H1 (cell line): ENCODE data around the gene CPPED1. TPM values are rescaled to one million over a fixed set of nuclear protein-coding genes. Genes with fewer than 3 reads are reported as not detected.

ENCODE experiments used
- CTCF ChIA-PET: fragments of 300-600 bp; sonication (Branson Sonifier 250); formaldehyde crosslinking; loops from one replicate; lab custom pipeline; 2021; ENCODE audit not compliant: partially characterized antibody; lab: Charles Lee
- POLR2A ChIA-PET: fragments of 300-600 bp; sonication (Branson Sonifier 250); formaldehyde crosslinking; loops from one replicate; lab custom pipeline; 2021; ENCODE audit warnings: inconsistent platforms; ENCODE audit not compliant: partially characterized antibody; lab: Charles Lee
- DNase-seq, 2 experiments: peaks; one replicate each; pipeline versions ENCODE4 v3.0.0 to v3.0.0-alpha.2; 2010 to 2022; ENCODE audit warnings: low spot score in 2 of 2, low read depth in 1 of 2, mixed read lengths in 1 of 2
- FAIRE-seq: peaks from 2 replicates; lab custom pipeline; 2011; peaks lifted over from hg19 to GRCh38; lab: Jason Lieb, UNC
- H2AFZ ChIP-seq: 2 replicates; pipeline ENCODE4 v1.8.1; 2012; ENCODE audit warnings: low read length, inconsistent platforms
- H2AK5ac ChIP-seq: 2 replicates; pipeline ENCODE4 v1.6.1; 2013; ENCODE audit warnings: low read depth, low read length
- H2BK120ac ChIP-seq: replicated peaks from 2 replicates; pipeline ENCODE3; 2013; ENCODE audit warnings: low read depth, low read length, inconsistent platforms
- H2BK12ac ChIP-seq: 2 replicates; pipeline ENCODE4 v1.6.1; 2013; ENCODE audit warnings: low read depth, low read length
- H2BK15ac ChIP-seq: 2 replicates; pipeline ENCODE4 v1.6.1; 2013; ENCODE audit warnings: low read length
- H2BK20ac ChIP-seq: 2 replicates; pipeline ENCODE4 v1.6.1; 2013; ENCODE audit warnings: low read length
- H2BK5ac ChIP-seq: 2 replicates; pipeline ENCODE4 v1.6.1; 2013; ENCODE audit warnings: low read depth, low read length
- H3K14ac ChIP-seq: 2 replicates; pipeline ENCODE4 v1.6.1; 2013; ENCODE audit warnings: inconsistent platforms; ENCODE audit not compliant: insufficient read length
- H3K18ac ChIP-seq: 2 replicates; pipeline ENCODE4 v1.6.1; 2013; ENCODE audit warnings: low read length; ENCODE audit errors: extremely low read depth
- H3K23ac ChIP-seq: 2 replicates; pipeline ENCODE4 v1.6.1; 2013; ENCODE audit warnings: inconsistent platforms; ENCODE audit not compliant: insufficient read length
- H3K23me2 ChIP-seq: 2 replicates; pipeline ENCODE4 v1.6.1; 2013; ENCODE audit warnings: low read depth, low read length
- H3K27ac ChIP-seq: 2 replicates; pipeline ENCODE4 v1.6.1; 2011; ENCODE audit warnings: low read depth, low read length, inconsistent platforms
- H3K27me3 ChIP-seq, 4 experiments: replicated peaks in 1 of 4; 1 replicate in 1 of 4; 2 replicates in 3 of 4; pipeline versions ENCODE4 v1.6.1 to v1.8.1; 2011 to 2013; ENCODE audit warnings: low read length in 3 of 4, mild to moderate bottlenecking in 3 of 4, inconsistent platforms in 2 of 4, mixed read lengths in 2 of 4, moderate library complexity in 1 of 4; ENCODE audit not compliant: control insufficient read depth in 3 of 4, insufficient read depth in 3 of 4; ENCODE audit errors: extremely low read depth in 1 of 4
- H3K36me3 ChIP-seq, 4 experiments: 2 replicates each; pipeline versions ENCODE4 v1.6.1 to v1.8.1; 2011 to 2013; ENCODE audit warnings: mild to moderate bottlenecking in 4 of 4, low read length in 3 of 4, moderate library complexity in 2 of 4, control low read depth in 1 of 4, inconsistent platforms in 1 of 4; ENCODE audit not compliant: insufficient read depth in 4 of 4, control insufficient read depth in 2 of 4
- H3K4ac ChIP-seq: replicated peaks from 2 replicates; pipeline ENCODE3; 2013; ENCODE audit warnings: low read length, low read depth, mixed read lengths, inconsistent platforms; ENCODE audit not compliant: insufficient read length
- H3K4me1 ChIP-seq, 4 experiments: replicated peaks in 1 of 4; 1 replicate in 1 of 4; 2 replicates in 3 of 4; pipeline versions ENCODE4 v1.6.1 to v1.8.1; 2011 to 2013; ENCODE audit warnings: low read length in 3 of 4, inconsistent platforms in 2 of 4, mixed read lengths in 1 of 4; ENCODE audit not compliant: insufficient read depth in 4 of 4, control insufficient read depth in 3 of 4
- H3K4me2 ChIP-seq, 2 experiments: 2 replicates each; pipeline versions ENCODE4 v1.6.1 to v1.8.1; 2011 to 2013; ENCODE audit warnings: low read depth in 2 of 2, low read length in 2 of 2, control low read depth in 1 of 2, inconsistent platforms in 1 of 2, mild to moderate bottlenecking in 1 of 2; ENCODE audit not compliant: insufficient read depth in 1 of 2
- H3K4me3 ChIP-seq, 4 experiments: fragments of 200-600, 300-600 bp in 1 of 4; sonication (generic), shearing (Covaris generic), sonication (Bioruptor Twin) in 1 of 4; 2 replicates each; pipeline versions ENCODE4 v1.5.1 to v1.8.1; 2011 to 2016; ENCODE audit warnings: low read length in 4 of 4, low read depth in 3 of 4, control low read depth in 2 of 4, inconsistent platforms in 2 of 4, mild to moderate bottlenecking in 2 of 4, mixed read lengths in 1 of 4, moderate library complexity in 1 of 4; ENCODE audit not compliant: insufficient read depth in 2 of 4; ENCODE audit errors: extremely low read depth in 1 of 4
- H3K56ac ChIP-seq: replicated peaks from 2 replicates; pipeline ENCODE3; 2013; ENCODE audit warnings: low read depth, mild to moderate bottlenecking, mixed read lengths, low read length, inconsistent platforms; ENCODE audit not compliant: insufficient read length
- H3K79me1 ChIP-seq: 2 replicates; pipeline ENCODE4 v1.6.1; 2013; ENCODE audit warnings: low read depth, low read length, control low read depth
- H3K79me2 ChIP-seq, 2 experiments: 2 replicates each; pipeline versions ENCODE4 v1.6.1 to v1.8.1; 2012 to 2013; ENCODE audit warnings: low read length in 2 of 2, mild to moderate bottlenecking in 2 of 2, inconsistent platforms in 1 of 2; ENCODE audit not compliant: insufficient read depth in 2 of 2, control insufficient read depth in 1 of 2
- H3K9ac ChIP-seq, 4 experiments: replicated peaks in 1 of 4; 1 replicate in 1 of 4; 2 replicates in 3 of 4; pipeline versions ENCODE4 v1.6.1 to v1.8.1; 2011 to 2013; ENCODE audit warnings: low read depth in 3 of 4, low read length in 3 of 4, control low read depth in 2 of 4, mild to moderate bottlenecking in 2 of 4, moderate library complexity in 2 of 4, inconsistent platforms in 1 of 4; ENCODE audit errors: extremely low read depth in 1 of 4
- H3K9me3 ChIP-seq, 2 experiments: 2 replicates each; pipeline versions ENCODE4 v1.6.1 to v1.8.1; 2012 to 2013; ENCODE audit warnings: mild to moderate bottlenecking in 2 of 2, moderate library complexity in 2 of 2, control low read depth in 1 of 2, inconsistent platforms in 1 of 2, low read depth in 1 of 2, low read length in 1 of 2, mixed read lengths in 1 of 2; ENCODE audit not compliant: insufficient read depth in 2 of 2
- H4K20me1 ChIP-seq, 2 experiments: replicated peaks in 1 of 2; 2 replicates each; pipeline versions ENCODE3 to v1.8.1; 2011 to 2013; ENCODE audit warnings: inconsistent platforms in 2 of 2, low read length in 2 of 2, mild to moderate bottlenecking in 1 of 2; ENCODE audit not compliant: insufficient read depth in 2 of 2, control insufficient read depth in 1 of 2
- H4K5ac ChIP-seq: 2 replicates; pipeline ENCODE4 v1.6.1; 2013; ENCODE audit warnings: low read length, low read depth, mixed read lengths, inconsistent platforms; ENCODE audit not compliant: insufficient read length
- H4K8ac ChIP-seq: 2 replicates; pipeline ENCODE4 v1.8.0; 2013; ENCODE audit warnings: mild to moderate bottlenecking, moderate library complexity, low read length, inconsistent platforms; ENCODE audit not compliant: insufficient read depth; ENCODE audit errors: extremely low read depth
- H4K91ac ChIP-seq: replicated peaks from 2 replicates; pipeline ENCODE3; 2013; ENCODE audit warnings: low read length, mixed read lengths, inconsistent platforms; ENCODE audit not compliant: insufficient read length
- ASH2L ChIP-seq: fragments of 200-600, 300-600 bp; sonication (generic); IDR thresholded peaks from one replicate; pipeline ENCODE4 v1.7.1; 2017; ENCODE audit warnings: low read length
- CREB1 ChIP-seq: IDR thresholded peaks from 2 replicates; pipeline ENCODE4 v1.6.1; 2012; ENCODE audit warnings: inconsistent platforms
- JUN ChIP-seq: IDR thresholded peaks from 2 replicates; pipeline ENCODE4 v1.6.1; 2011; ENCODE audit warnings: low read depth, mild to moderate bottlenecking, improper control_type of control experiment, low read length
- KDM1A ChIP-seq: fragments of 200-600, 300-600 bp; sonication (generic); IDR thresholded peaks from 2 replicates; pipeline ENCODE4 v1.7.1; 2016; ENCODE audit warnings: mild to moderate bottlenecking, low read length, borderline replicate concordance
- MAFK ChIP-seq: IDR thresholded peaks from 2 replicates; pipeline ENCODE4 v1.6.1; 2012; ENCODE audit warnings: low read depth, mild to moderate bottlenecking, improper control_type of control experiment, low read length
- PHF8 ChIP-seq: fragments of 200-600 bp; sonication (generic); conservative IDR thresholded peaks from 2 replicates; pipeline ENCODE4 v1.7.1; 2012; ENCODE audit warnings: low read depth, mild to moderate bottlenecking, inconsistent platforms, low read length, moderate library complexity
- POU5F1 ChIP-seq: IDR thresholded peaks from 2 replicates; pipeline ENCODE4 v1.6.1; 2011; ENCODE audit warnings: low read depth, mild to moderate bottlenecking, low read length, moderate library complexity
- RBBP5 ChIP-seq: IDR thresholded peaks from 2 replicates; pipeline ENCODE4 v1.7.1; 2012; ENCODE audit warnings: low read depth, mild to moderate bottlenecking, inconsistent platforms, low read length, moderate library complexity, borderline replicate concordance
- SRF ChIP-seq: IDR thresholded peaks from 2 replicates; pipeline ENCODE4 v1.6.1; 2011; ENCODE audit warnings: mild to moderate bottlenecking, low read depth, low read length, moderate library complexity
- SUZ12 ChIP-seq: fragments of 200-600 bp; sonication (generic); IDR thresholded peaks from 2 replicates; pipeline ENCODE4 v1.6.1; 2012; ENCODE audit warnings: mild to moderate bottlenecking, inconsistent platforms, low read length, moderate library complexity, mixed read lengths
- TAF1 ChIP-seq: IDR thresholded peaks from 2 replicates; pipeline ENCODE4 v1.6.1; 2011; ENCODE audit warnings: mild to moderate bottlenecking, low read depth, low read length
- TBP ChIP-seq: IDR thresholded peaks from 2 replicates; pipeline ENCODE4 v1.6.1; 2011; ENCODE audit warnings: low read depth, low read length, improper control_type of control experiment
- USF2 ChIP-seq: IDR thresholded peaks from 2 replicates; pipeline ENCODE4 v1.6.1; 2011; ENCODE audit warnings: low read length, improper control_type of control experiment
- YY1 ChIP-seq: IDR thresholded peaks from 2 replicates; pipeline ENCODE4 v1.6.1; 2011; ENCODE audit warnings: low read depth, mild to moderate bottlenecking, low read length
- ZNF274 ChIP-seq: IDR thresholded peaks from 2 replicates; pipeline ENCODE4 v1.7.0; 2012; ENCODE audit warnings: low read length, borderline replicate concordance; ENCODE audit errors: extremely low read depth
- WGBS, 2 experiments: shearing (Covaris generic) in 1 of 2; methylation state at CpG; one replicate each; pipeline versions ENCODE4 v1.1.6 to v1.1.7; 2013 to 2015; ENCODE audit warnings: low lambda C conversion rate in 2 of 2, mixed read lengths in 2 of 2, inconsistent platforms in 1 of 2, low coverage in 1 of 2, missing lambda C conversion rate in 1 of 2; ENCODE audit not compliant: insufficient replicate concordance in 2 of 2, insufficient coverage in 1 of 2, insufficient read length in 1 of 2; ENCODE audit errors: extremely low coverage in 1 of 2, missing lambda C conversion rate in 1 of 2; 5-methylcytosine and 5-hydroxymethylcytosine counted together
- polyA plus RNA-seq, 7 experiments: library from polyadenylated mRNA; depleted of rRNA in 3 of 7; stranded (reverse) in 5 of 7; unstranded in 2 of 7; fragments of >200 nt in 5 of 7; fragments of 200-250 nt in 2 of 7; gene quantifications; 1 replicate in 5 of 7; 2 replicates in 1 of 7; 4 replicates in 1 of 7; pipeline versions ENCODE4 v1.2.1 to v1.2.3, GENCODE V29; 2011 to 2013; ENCODE audit warnings: missing spikeins in 2 of 7, mixed read lengths in 2 of 7
- total RNA-seq: library from RNA; stranded (reverse); fragmentation: NEBNext Ultra II Directional; extraction: Animal tissue kit (Norgen Biotek cat#: 25700); gene quantifications from 2 replicates; pipeline ENCODE4 v1.2.1, GENCODE V29; 2021

CPPED1 gene
- total and polyA plus RNA-seq, 2 of the 8 experiments (the other 6 are each of a cell fraction or from before 2014, with no cell fraction given), result 3.5 to 11.2 TPM

GRCh38 chr16:12626411-12626810, 177.3 kb downstream of the CPPED1 start:
- H4K8ac ChIP-seq, result no peak overlapping the region
- no peak overlapping the region for H2AK5ac ChIP-seq
- no peak overlapping the region for H2BK5ac ChIP-seq
- H2AFZ ChIP-seq, result no peak overlapping the region
- no peaks in the 10 kb centered on the region for H3K4me1 ChIP-seq
- no peak overlapping the region for H3K23ac ChIP-seq
- ChIA-PET POLR2A (interaction anchor here (1.2 kb wide), 1 partner anchor 10 kb away, joined by 3 read pairs; no protein-coding TSS in a partner anchor), CTCF (interaction anchor here (0.6 to 1.4 kb wide), 6 partner anchors 8 to 401 kb away, joined by 3 to 5 read pairs (median 3); no protein-coding TSS in a partner anchor)
- no peak overlapping the region for H3K14ac ChIP-seq
- no peak overlapping the region for H2BK120ac ChIP-seq
- H3K27me3 ChIP-seq, result no peaks in the 10 kb centered on the region
- FAIRE-seq, result no peak
- no peak overlapping the region for H2BK12ac ChIP-seq
- H3K9me3 ChIP-seq, result no peaks in the 10 kb centered on the region
- no peak overlapping the region for H2BK15ac ChIP-seq
- WGBS, 2 experiments, result 80% methylated on average over 3 of the region's 4 CpGs; no CpG with 5 or more reads in 1 of the 2 experiments
- no peak overlapping the region for H3K18ac ChIP-seq
- H3K4ac ChIP-seq, result no peak overlapping the region
- no peak for DNase-seq
- no peak overlapping the region for H3K9ac ChIP-seq
- no peak overlapping the region for H2BK20ac ChIP-seq
- H3K79me1 ChIP-seq, result no peaks in the 10 kb centered on the region
- no peak overlapping the region for H4K5ac ChIP-seq
- H3K23me2 ChIP-seq, result no peaks in the 10 kb centered on the region
- H3K79me2 ChIP-seq, result no peaks in the 10 kb centered on the region
- H3K36me3 ChIP-seq, result no peaks in the 10 kb centered on the region
- no peak overlapping the region for H3K27ac ChIP-seq
- no peak overlapping the region for H3K4me2 ChIP-seq
- no peaks in the 10 kb centered on the region for H4K20me1 ChIP-seq
- H4K91ac ChIP-seq, result no peak overlapping the region
- H3K4me3 ChIP-seq, result no peak overlapping the region
- H3K56ac ChIP-seq, result no peak overlapping the region
- TF ChIP-seq SUZ12 (no peak), TBP (no peak), PHF8 (no peak), POU5F1 (no peak), SRF (no peak), MAFK (no peak), RBBP5 (no peak), TAF1 (no peak), CREB1 (no peak), YY1 (no peak), ZNF274 (no peak), JUN (no peak), ASH2L (no peak), USF2 (no peak), KDM1A (no peak)
